NCI-H2171 (cell line): ENCODE results near the gene AGO3.
"Not testable (repeated sequence)": the region's sequence is repeated elsewhere in the genome, so short reads cannot be mapped to it uniquely, and the experiment has no call there.

Experiments
- DNase-seq: peaks from one replicate; lab custom pipeline; 2025; lab: John Stamatoyannopoulos, UW

The AGO3 gene

GRCh38 chr1:36008546-36009197 is 77.8 kb downstream of the AGO3 start:
- no peak for DNase-seq

- DNase-seq, result no peak
These were observed 83.9 kb downstream of the AGO3 start for GRCh38 chr1:36014722-36015220.

- DNase-seq, result no peak
These were observed 85.8 kb downstream of the AGO3 start for GRCh38 chr1:36016686-36017085.

DNA sequence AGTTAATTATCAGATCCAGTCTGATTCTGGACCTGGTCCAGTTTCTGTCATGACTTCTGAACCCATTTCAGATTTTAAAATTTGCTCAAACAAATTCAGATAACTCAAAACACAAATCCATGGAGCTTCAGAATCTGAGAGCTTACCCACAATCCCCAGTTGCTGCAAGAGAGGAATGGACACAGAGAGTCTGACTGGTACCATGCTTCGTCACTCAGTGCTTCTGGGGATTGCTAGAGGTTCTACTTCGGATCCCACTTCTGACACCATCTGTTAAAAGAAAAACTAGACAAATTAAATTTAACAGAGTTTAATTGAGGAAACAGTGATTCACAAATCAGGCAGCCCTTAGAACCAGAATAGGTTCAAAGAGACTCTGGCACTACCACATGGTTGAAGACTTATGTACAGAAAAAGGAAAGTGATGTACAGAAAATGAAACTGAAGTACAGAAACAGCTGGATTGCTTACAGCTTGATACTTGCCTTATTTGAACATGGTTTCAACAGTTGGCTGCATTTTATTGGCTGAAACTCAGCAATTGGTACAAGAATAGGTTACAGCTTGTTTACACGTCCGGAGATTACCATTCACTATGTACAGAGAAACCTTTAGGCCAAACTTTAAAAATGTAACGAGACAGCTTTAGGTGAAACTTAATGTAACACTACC is 92.3 kb downstream of the AGO3 start:
- no peak for DNase-seq

- DNase-seq, result not testable (repeated sequence)
These were observed 93.1 kb downstream of the AGO3 start for GRCh38 chr1:36024024-36024423.

GRCh38 chr1:36024847-36025246 is 93.9 kb downstream of the AGO3 start:
- DNase-seq, result no peak

DNA sequence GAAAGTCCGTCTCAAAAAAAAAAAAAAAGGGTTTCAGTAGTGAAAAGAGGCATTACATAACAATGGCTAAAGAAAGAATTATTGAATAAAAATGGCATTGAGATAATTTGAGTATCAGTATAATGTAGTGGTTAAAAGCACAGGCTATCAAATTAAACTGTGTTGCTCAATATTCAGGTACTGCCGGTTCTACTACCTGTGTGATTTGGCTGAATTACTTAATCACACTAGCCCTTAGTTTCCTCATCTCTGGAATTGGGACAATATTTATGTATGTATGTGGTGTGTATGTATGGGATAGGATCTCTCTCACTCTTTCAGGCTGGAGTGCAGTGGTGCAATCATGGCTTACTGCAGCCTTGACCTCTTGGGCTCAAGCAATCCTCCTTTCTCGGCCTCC is 96.9 kb downstream of the AGO3 start:
- DNase-seq, result no peak

- DNase-seq, result no peak
These were observed 100.5 kb downstream of the AGO3 start for GRCh38 chr1:36031441-36031840.

GRCh38 chr1:36034692-36035091 is 103.8 kb downstream of the AGO3 start:
- DNase-seq, result no peak

GRCh38 chr1:36035154-36035553 is 104.2 kb downstream of the AGO3 start:
- DNase-seq, result no peak

GRCh38 chr1:36040238-36040637 is 109.3 kb downstream of the AGO3 start:
- no peak for DNase-seq

DNA sequence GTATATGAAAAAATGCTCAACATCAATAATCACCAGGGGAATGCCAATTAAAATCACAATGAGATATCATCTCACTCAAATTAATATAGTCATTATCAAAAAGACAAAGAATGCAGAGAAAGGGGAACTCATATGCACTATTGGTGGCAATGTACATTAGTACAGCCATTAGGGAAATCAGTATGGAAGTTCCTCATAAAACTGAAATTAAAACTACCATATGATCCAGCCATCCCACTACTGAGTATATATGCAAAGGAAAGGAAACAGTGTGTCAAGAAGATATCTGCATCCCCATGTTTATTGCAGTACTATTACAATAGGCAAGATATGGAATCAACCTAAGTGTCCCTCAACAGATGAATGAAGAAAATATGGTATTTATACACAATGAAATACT is 120.9 kb downstream of the AGO3 start:
- no peak for DNase-seq

- no peak for DNase-seq
These were observed 123.1 kb downstream of the AGO3 start for GRCh38 chr1:36053978-36054377.

GRCh38 chr1:36055706-36056105 is 124.8 kb downstream of the AGO3 start:
- no peak for DNase-seq

GRCh38 chr1:36062315-36062714 is 131.4 kb downstream of the AGO3 start:
- DNase-seq, result no peak

- no peak for DNase-seq
These were observed 137.0 kb downstream of the AGO3 start for GRCh38 chr1:36067871-36068270.

DNA sequence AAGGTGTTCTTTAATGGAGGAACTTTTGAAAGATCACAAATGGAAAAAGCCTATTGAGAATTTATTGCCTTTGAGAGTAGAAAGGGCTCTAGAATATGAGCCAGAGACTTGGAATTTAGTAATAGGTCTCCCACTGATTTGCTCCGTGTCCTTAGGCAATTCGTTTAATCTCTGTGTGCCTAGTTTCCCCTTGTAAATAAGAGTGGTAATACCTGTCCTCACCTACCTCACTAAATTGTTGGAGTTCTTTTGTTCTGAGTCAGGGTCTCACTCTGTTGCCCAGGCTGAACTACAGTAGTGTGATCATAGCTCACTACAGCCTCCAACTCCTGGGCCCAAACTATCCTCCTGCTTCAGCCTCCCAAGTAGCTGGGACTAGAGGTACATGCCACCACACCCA is 138.0 kb downstream of the AGO3 start:
- DNase-seq, result no peak

GRCh38 chr1:36070349-36070748 is 139.4 kb downstream of the AGO3 start:
- DNase-seq, result peak; percentile 56

- no peak for DNase-seq
These were observed 146.2 kb downstream of the AGO3 start for GRCh38 chr1:36076979-36077573.

DNA sequence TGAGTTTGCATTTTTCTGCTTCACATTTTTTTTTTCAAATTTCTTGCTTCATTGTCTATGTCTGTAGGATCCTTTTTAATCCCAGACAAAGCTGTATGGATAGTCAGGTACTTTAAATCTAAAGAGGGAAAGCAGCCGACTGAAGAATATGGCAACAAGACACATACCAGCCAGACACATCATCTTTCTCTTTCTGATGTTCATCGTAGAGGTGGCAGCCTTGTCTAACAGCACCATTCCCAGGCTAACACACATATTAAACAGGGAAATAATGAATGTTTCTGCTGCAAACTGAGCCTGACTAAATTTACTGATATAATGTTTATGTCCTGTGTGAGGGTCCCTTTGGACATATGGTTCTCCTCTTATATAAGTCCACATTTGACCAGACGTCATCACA is 149.3 kb downstream of the AGO3 start:
- DNase-seq, result no peak

- DNase-seq, result no peak
These were observed 149.9 kb downstream of the AGO3 start for GRCh38 chr1:36080801-36081200.

DNA sequence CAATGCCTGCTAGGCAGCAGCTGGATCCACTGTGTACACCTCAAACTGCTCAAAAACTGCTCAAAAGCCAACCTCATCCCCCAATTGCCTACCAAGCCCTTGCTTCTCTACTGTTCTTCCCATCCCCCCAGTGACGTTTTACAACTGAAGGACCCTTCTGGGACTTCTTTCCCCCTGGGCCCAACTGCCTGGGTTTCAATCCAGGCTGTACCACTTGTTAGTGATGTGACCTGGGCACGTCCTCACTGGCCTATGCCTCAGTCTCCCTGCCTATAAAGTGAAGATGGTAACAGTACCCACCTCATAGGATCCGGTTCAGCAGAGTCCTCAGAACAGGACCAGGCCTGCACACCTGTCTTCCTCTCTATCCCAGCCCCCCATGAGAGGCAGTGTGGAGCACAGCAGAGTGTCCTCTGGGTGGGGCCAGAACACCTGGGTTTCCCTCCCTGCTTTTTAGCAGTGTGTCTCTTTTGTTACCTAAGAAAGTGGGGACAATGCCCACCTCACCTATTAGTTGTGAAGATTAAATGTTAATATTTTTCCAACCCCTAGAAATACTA is 151.1 kb downstream of the AGO3 start:
- DNase-seq, result no peak

GRCh38 chr1:36083219-36083618 is 152.3 kb downstream of the AGO3 start:
- no peak for DNase-seq
